HFFc6 (cell line): ENCODE results near the gene BAG2. TPM values are rescaled to one million over a fixed set of nuclear protein-coding genes. Genes with fewer than 3 reads are reported as not detected.
A peak's percentile ranks its signal among the peaks of the same experiment; 100 is the strongest.

Experiments used
- DNase-seq: peaks from one replicate; pipeline ENCODE4 v3.0.0-alpha.2; 2018
- H3K27ac Mint-ChIP-seq: 2 replicates; pipeline ENCODE4 v1.8.0; 2020; ENCODE audit warnings: mild to moderate bottlenecking, mixed read lengths
- H3K27me3 Mint-ChIP-seq: 2 replicates; pipeline ENCODE4 v1.8.0; 2021; ENCODE audit warnings: mild to moderate bottlenecking, moderate library complexity, mixed read lengths; ENCODE audit not compliant: insufficient read depth
- H3K36me3 Mint-ChIP-seq: 2 replicates; pipeline ENCODE4 v1.8.0; 2021; ENCODE audit warnings: low read depth, mixed read lengths
- H3K4me1 Mint-ChIP-seq: 2 replicates; pipeline ENCODE4 v1.8.0; 2020; ENCODE audit warnings: low read depth, mixed read lengths
- H3K4me3 Mint-ChIP-seq: 2 replicates; pipeline ENCODE4 v1.8.0; 2020; ENCODE audit warnings: mild to moderate bottlenecking, moderate library complexity, mixed read lengths
- H3K9me3 Mint-ChIP-seq: 2 replicates; pipeline ENCODE4 v1.8.0; 2020; ENCODE audit warnings: mild to moderate bottlenecking, mixed read lengths
- CTCF ChIP-seq: fragments of 200-600 bp; sonication (generic); IDR thresholded peaks from 2 replicates; pipeline ENCODE4 v1.5.0; 2021; ENCODE audit warnings: antibody characterized with exemption, mild to moderate bottlenecking
- total RNA-seq, 6 experiments: library from RNA; stranded (reverse); fragmentation: NEBNext Ultra II Directional; extraction: Animal tissue kit (Norgen Biotek cat#: 25700); gene quantifications; 2 replicates in 1 of 6; 3 replicates in 5 of 6; pipeline ENCODE4 v1.2.3, GENCODE V29; 2021

Gene BAG2
- total RNA-seq, 6 experiments from 2014 or later, result 26.2 to 31.6 (median 28.3) TPM

- DNase-seq, result no peak
- Mint-ChIP-seq H3K36me3 (peaks cover 29% of the 10 kb centered on the region), H3K9me3 (no peaks in the 10 kb centered on the region), H3K27ac (peak overlapping the region; percentile 8; the same call in 1 of the 2 replicates), H3K27me3 (no peaks in the 10 kb centered on the region), H3K4me3 (no peak overlapping the region), H3K4me1 (peaks cover 44% of the 10 kb centered on the region)
- no peak for TF ChIP-seq CTCF
Observed at GRCh38 chr6:57201718-57202117, 29.6 kb downstream of the BAG2 start.

GRCh38 chr6:57205550-57206328 lies 33.6 kb downstream of the BAG2 start:
- Mint-ChIP-seq H3K27ac (peak overlapping the region; percentile 61), H3K27me3 (no peaks in the 10 kb centered on the region; the same call in 1 of the 2 replicates), H3K4me1 (peaks cover 59% of the 10 kb centered on the region), H3K4me3 (no peak overlapping the region), H3K36me3 (peaks cover 41% of the 10 kb centered on the region), H3K9me3 (no peaks in the 10 kb centered on the region)
- no peak for DNase-seq
- no peak for TF ChIP-seq CTCF

- no peaks in the 10 kb centered on the region; the same call in 1 of the 2 replicates for H3K27me3 Mint-ChIP-seq
- no peak for TF ChIP-seq CTCF
- H3K9me3 Mint-ChIP-seq, result no peaks in the 10 kb centered on the region
- peaks cover 64% of the 10 kb centered on the region for H3K4me1 Mint-ChIP-seq
- no peak overlapping the region for H3K4me3 Mint-ChIP-seq
- H3K36me3 Mint-ChIP-seq, result peaks cover 46% of the 10 kb centered on the region
- peak overlapping the region; percentile 55; the same call in 1 of the 2 replicates for H3K27ac Mint-ChIP-seq
- peak; percentile 49 for DNase-seq
Observed at GRCh38 chr6:57207141-57207540, 35.0 kb downstream of the BAG2 start.

- Mint-ChIP-seq H3K36me3 (peaks cover 44% of the 10 kb centered on the region), H3K27ac (no peak overlapping the region), H3K9me3 (no peaks in the 10 kb centered on the region), H3K4me3 (no peak overlapping the region), H3K4me1 (peaks cover 63% of the 10 kb centered on the region), H3K27me3 (no peaks in the 10 kb centered on the region; the same call in 1 of the 2 replicates)
- no peak for TF ChIP-seq CTCF
- no peak for DNase-seq
Observed at GRCh38 chr6:57207872-57208271, 35.7 kb downstream of the BAG2 start.

- no peak for DNase-seq
- TF ChIP-seq CTCF, result no peak
- H3K36me3 Mint-ChIP-seq, result peaks cover 50% of the 10 kb centered on the region
- H3K27me3 Mint-ChIP-seq, result no peaks in the 10 kb centered on the region; the same call in 1 of the 2 replicates
- H3K4me1 Mint-ChIP-seq, result peaks cover 70% of the 10 kb centered on the region
- H3K27ac Mint-ChIP-seq, result no peak overlapping the region
- H3K4me3 Mint-ChIP-seq, result no peak overlapping the region
- no peaks in the 10 kb centered on the region for H3K9me3 Mint-ChIP-seq
Observed at GRCh38 chr6:57209030-57209429, 36.9 kb downstream of the BAG2 start.
